NAMALWA (cell line): ENCODE measurements around the gene CDKN2D.
"Not testable (repeated sequence)": the region's sequence is repeated elsewhere in the genome, so short reads cannot be mapped to it uniquely, and the experiment has no call there.

Experiments used
- DNase-seq: peaks from one replicate; pipeline ENCODE4 v3.0.0-alpha.2; 2015; ENCODE audit warnings: low spot score

Gene CDKN2D

DNA sequence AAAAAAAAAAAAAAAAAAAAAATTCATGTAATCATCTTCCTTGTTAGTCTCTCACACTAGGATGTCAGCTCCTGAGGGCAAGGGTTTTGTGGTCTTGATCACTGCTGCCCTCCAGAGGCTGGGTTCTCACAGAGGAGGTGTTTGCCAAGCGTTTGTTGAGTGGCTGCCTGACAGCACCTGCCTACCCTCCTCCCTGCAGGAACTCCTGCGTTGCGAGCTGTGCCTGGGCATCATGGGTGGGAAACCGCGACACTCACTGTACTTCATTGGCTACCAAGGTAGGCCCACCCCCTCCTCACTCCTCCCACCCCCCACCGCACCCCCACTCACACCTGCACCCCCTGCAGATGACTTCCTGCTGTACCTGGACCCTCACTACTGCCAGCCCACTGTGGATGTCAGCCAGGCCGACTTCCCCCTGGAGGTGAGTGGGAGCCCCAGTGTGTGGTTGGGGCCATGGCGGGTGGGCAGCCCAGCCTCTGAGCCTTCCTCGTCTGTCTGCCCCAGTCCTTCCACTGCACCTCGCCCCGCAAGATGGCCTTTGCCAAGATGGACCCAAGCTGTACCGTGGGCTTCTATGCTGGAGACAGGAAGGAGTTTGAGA, 17.0 kb downstream of the CDKN2D start:
- peak; percentile 78 for DNase-seq

DNA sequence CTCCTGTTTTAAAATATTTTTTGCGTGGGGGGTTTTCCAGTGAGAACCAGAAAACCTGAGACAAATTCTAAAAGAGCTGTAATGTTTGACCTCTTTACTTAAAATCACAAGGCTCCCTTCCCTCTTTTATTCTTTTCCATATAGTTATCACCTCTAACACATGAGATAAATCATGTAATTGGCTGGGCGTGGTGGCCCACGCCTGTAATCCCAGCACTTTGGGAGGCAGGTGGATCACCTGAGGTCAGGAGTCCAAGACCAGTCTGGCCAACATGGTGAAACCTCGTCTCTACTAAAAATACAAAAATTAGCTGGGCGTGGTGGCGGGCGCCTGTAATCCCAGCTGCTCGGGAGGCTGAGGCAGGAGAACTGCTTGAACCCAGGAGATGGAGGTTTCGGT, 17.8 kb downstream of the CDKN2D start:
- not testable (repeated sequence) for DNase-seq

DNA sequence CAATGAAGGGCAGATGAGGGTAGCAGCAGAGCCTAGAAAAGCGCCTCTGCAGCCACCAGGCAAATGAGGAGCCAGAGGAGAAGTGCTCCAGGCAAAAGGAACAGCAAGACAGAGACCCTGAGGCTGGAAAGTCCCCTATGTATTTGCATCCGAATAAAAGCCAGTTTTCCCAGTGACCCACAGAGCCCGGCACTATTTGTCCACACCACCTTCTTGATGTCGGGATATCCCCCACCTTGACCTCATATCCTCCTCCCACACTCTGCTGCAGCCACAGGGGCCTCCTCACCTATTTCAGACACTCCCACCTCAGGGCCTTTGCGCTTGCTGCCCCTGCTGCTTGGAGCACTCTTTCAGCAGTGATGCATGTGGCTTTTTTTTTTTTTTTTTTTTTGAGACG, 18.4 kb downstream of the CDKN2D start:
- no peak for DNase-seq

DNA sequence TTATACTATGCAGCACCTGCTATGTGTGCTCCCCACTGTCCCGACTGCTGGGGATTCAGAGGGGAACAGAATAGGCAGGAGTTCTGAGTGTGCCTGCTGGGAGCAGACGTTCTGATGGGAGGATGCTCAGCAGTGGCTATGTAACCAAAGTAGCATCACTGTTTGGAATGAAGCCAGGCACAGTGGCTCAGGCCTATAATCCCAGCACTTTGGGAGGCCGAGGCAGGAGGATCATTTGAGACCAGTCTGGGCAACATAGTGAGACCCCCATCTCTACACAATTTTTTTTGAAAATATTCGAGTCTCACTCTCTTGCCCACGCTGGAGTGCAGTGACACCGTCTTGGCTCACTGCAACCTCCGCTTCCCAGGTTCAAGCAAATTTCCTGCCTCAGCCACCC, 19.0 kb downstream of the CDKN2D start:
- DNase-seq = no peak

DNA sequence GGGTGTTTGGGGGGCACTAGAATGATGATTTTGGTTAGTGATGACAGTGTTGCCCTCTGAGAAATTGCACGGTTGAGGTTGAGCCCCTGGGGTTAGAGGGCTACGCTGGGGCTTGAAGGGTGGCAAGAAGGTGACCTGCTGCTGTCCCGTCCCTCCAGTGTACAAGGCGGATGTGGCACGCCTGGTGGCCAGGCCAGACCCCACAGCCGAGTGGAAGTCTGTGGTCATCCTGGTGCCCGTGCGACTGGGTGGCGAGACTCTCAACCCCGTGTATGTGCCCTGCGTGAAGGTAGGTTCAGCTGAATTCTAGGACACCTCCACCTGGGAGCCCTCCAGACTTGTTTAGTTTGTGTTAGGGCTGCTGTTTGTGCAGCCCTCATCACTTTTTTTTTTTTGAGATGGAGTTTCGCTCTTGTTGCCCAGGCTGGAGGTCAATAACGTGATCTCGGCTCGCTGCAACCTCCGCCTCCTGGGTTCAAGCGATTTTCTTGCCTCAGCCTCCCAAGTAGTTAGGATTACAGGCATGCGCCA, 20.0 kb downstream of the CDKN2D start:
- no peak for DNase-seq

DNA sequence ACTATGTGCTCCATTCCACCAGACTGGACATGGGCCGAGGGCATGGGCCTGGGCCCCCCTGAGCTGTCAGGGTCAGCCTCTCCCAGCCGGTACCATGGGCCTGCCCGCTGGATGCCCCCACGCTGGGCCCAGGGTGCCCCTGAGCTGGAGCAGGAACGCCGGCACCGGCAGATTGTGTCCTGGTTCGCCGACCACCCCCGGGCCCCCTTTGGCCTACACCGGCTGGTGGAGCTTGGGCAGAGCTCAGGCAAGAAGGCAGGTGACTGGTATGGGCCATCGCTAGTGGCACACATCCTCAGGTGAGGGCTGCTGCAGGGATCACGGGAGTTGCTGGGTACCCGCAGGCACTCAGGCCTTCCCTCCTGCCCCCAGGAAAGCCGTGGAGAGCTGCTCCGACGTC, 22.0 kb downstream of the CDKN2D start:
- DNase-seq = no peak

DNA sequence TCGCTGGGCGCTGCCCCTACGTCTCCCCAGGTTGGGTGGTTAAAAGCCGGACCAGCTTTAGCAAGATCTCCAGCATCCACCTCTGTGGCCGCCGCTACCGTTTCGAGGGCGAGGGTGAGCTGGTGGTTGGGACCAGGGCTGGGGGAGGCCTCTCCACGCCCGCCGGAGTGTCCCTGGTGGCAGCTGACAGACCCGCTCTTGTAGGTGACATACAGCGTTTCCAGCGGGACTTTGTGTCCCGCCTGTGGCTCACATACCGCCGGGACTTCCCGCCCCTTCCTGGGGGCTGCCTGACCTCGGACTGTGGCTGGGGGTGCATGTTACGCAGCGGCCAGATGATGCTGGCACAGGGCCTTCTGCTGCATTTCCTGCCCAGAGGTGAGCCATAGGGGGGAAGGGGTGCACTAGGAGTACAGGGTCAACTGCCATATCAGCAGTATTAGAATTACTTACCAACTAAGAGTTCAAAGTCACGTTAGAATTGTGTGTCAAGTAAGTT, 24.0 kb downstream of the CDKN2D start:
- DNase-seq = no peak

DNA sequence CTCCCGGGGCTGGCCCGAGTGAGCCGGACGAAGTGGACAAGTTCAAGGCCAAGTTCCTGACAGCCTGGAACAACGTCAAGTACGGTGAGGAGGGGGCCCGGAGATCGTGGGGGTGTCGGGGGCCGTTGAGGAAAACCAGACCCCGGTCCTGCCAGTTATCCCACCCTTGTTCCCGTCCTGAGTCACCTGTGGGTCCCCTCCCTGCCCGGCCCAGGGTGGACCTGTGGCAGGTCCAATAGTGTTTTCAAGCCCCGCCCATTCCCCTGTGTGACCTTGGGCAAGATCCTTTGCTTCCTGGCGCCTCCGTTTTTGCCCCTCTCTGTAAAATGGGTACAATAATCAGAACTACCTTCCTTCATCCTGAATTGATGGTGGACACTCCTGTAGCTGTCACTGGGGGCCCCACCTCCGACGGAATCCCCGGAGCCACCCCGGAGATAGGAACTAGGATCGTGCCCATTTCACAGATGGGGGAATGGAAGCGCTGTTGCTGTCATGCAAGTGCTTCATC, 24.5 kb downstream of the CDKN2D start:
- DNase-seq = no peak

DNA sequence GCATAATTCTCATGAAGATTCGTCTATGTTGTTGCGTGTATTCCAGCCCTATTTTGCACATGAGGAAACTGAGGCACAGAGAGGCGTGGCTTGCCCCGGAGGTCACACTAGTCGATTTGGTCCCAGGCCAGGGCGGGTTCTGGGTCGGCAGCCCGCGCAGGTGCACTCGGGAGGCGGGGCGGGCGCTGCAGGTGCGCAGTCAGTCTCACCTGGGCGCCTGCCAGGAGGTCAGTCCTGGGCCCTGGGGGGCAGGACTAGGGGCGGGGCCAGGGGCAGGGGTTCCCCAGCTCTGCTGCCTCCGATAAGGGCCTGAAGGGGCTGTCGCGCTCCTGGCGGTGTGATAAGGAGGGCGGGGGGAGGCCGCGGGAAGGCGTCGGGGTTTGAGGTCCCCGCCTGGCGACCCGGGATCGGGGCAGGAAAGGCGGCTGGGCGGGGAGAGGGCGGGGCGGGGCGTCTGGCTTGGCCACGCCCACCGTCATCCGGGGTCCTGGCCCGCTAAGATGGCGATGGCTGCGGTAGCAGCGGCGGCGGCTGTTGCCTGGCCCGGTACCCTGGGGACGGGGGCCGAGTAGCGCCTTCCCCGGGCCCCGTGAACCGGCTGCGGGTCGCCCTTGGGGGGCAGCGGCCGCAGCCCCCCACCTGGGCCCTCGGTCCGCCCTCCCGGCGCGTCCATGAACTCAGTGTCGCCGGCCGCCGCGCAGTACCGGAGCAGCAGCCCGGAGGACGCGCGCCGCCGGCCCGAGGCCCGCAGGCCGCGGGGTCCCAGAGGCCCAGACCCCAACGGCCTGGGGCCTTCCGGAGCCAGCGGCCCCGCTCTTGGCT, 25.1 kb downstream of the CDKN2D start, which contains the start of gene ATG4D:
ATG4D (plus strand) TSS at position 485 of the 822 bp plus-strand sequence; CDS start at position 672, 187 bp downstream.
- DNase-seq = peak; percentile 87

DNA sequence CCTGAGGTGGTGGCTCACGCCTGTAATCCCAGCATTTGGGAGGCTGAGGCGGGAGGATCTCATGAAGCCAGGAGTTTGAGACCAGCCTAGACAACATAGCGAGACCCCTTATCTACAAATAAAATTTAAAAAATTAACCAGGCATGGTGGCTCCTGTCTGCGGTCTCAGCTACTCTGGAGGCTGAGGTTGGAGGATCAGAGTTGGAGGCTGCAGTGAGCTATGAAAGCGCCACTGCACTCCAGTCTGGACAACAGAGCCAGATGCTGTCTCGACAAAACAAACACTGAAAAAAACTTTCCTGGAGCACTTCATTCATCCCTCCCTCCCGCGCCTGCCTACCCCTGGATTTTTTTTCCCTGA, 25.7 kb downstream of the CDKN2D start:
- no peak for DNase-seq

DNA sequence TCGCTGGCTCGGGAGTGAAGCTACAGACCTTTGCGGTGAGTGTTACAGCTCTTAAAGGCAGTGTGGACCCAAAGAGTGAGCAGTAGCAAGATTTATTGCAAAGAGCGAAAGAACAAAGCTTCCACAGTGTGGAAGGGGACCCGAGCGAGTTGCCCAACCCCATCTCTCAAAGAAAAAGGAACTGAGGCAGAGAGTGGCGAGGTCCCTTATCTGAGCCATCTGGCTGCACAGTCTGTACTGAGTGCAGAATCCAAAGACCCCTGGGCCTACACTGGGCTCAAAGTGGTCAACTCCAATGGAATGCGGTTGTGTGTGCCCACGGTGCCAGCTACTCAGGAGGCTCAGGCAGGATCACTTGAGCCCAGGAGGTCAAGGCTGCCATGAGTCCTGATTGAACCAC, 29.8 kb downstream of the CDKN2D start:
- not testable (repeated sequence) for DNase-seq

DNA sequence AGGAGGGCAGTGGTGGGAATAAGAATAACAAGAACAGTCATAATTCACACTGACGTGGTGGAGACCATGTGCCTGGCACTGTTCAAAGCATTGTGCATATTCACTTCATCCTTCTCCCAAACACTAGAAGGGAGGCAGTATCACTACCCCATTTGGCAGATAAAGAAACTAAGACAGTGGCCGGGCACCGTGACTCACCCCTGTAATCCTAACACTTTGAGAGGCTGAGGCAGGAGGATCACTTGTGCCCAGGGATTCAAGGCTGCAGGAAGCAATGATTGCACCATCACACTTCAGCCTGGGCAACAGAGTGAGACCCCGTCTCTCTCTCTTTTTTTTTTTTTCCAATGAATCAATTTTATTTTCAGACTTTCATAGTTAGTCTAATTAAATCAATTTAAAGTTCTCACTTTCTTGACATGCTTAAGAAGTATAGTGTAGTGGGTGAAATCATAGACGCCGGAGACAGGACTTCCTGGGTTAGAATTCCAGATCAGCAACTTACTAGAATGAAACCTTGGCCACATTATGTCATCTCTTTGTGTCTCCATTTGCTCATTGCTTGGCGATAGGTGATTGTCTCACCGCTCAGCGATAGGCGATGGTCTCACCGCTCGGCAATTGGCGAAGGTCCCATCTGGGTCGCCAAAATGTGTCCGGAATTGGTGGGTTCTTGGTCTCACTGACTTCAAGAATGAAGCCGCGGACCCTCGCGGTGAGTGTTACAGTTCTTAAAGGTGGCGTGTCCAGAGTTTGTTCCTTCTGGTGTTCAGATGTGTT, 30.4 kb downstream of the CDKN2D start:
- no peak for DNase-seq

DNA sequence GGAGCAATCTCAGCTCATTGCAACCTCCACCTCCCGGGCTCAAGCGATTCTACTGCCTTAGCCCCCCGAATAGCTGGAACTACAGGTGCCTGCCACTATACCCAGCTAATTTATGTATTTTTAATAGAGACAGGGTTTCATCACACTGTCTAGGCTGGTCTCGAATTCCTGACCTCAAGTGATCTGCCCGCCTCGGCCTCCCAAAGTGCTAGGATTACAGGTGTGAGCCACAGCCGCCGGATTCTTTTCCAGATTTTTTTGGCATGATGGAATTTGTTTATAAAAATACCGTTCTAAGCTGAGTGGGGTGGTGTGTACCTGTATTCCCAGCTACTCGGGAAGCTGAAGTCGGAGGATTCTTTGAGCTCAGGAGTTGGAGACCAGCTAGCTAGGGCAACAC, 31.1 kb downstream of the CDKN2D start:
- DNase-seq = no peak

DNA sequence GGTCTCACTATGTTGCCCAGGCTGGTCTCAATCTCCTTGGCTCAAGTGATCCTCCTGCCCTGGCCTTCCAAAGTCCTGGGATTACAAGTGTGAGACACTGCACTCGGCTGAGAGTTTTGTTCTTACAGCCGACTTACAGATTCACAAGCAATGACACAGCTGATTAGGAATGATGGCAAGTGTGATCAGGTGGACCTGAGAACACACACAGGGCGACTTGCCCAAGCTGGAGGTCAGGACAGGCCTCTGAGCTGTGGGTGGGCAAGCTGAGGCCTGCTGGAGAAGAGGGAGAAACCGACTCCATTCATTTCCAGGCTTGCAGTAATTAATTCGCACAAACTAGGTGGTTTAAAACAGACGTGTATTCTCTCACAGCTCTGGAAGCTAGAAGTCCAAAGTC, 33.2 kb downstream of the CDKN2D start:
- no peak for DNase-seq

DNA sequence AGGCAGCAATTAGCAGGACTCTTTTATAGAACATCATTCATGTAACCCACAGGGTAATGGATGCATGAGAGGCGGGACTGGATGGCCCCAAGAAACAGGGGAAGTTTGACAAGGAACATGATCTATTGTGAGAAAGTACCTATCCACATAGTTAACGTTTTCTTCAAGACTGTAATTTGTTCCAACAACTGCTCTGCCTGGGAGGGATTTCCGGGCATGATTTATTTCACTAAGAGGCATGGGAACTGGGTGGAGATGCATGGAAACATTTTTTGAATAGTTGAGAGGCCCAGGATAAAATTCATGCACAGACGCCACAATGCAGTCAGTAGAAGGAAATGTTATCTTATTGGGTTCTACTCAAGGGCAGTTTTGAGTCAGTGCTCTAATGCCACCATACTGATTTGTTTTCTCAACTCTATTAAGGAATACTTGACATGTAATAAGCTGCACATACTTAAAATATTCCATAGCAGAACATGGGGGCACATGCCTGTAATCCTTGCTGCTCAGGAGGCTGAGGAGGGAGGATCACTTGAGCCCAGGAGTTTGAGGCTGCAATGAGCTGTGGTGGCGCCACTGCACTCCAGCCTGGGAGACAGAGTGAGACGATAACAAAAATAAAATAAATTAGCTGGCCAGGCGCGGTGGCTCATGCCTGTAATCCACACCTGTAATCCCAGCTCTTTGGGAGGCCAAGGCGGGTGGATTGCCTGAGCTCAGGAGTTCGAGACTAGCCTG, 35.0 kb downstream of the CDKN2D start:
- DNase-seq = no peak

DNA sequence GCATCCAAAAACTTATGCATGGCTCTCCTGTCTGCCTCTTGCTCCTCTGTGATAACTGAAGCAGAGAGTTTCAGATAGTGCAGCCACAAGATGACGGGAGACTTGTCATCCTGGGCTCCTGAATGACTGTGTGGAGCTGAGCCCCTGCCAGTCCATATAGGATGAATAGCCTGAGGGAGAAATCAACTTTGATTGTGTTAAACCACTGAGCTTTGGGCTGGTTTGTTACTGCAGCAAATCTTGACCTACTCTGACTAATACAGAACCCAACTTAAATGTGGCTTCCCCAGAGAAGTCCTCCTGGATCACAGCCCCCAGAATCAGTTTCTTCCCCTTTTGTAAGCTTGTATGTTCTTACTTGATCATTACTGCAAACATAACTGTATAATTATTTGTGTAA, 36.3 kb downstream of the CDKN2D start:
- DNase-seq = no peak

DNA sequence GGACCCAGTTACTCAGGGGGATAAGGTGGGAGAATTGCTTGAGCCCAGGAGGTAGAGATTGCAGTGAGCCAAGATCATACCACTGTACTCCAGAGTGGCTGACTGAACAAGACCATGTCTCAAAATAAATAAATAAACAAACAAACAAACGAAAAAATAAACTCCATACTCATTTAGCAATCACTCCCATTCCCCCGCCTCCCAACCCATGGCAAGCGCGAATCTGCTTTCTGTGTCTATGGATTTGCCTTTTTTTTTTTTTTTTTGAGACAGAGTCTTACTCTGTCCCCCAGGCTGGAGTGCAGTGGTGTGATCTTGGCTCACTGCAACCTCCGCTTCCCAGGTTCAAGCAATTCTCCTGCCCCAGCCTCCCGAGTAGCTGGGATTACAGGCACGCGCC, 41.9 kb downstream of the CDKN2D start:
- not testable (repeated sequence) for DNase-seq

DNA sequence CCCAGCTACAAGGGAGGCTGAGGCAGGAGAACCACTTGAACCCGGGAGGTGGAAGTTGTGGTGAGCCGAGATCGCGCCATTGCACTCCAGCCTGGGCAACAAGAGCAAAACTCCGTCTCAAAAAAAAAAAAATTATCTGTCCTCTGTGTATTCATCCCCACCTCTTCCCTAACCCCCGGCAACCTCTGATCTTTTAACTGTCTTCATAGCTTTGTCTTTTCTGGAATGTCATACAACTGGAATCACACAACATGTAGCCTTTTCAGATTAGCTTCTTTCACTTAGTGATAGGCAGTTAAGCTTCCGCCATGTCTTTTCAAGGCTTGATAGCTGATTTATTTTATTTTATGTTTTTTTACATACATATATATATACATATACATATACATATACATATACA, 43.1 kb downstream of the CDKN2D start:
- no peak for DNase-seq

DNA sequence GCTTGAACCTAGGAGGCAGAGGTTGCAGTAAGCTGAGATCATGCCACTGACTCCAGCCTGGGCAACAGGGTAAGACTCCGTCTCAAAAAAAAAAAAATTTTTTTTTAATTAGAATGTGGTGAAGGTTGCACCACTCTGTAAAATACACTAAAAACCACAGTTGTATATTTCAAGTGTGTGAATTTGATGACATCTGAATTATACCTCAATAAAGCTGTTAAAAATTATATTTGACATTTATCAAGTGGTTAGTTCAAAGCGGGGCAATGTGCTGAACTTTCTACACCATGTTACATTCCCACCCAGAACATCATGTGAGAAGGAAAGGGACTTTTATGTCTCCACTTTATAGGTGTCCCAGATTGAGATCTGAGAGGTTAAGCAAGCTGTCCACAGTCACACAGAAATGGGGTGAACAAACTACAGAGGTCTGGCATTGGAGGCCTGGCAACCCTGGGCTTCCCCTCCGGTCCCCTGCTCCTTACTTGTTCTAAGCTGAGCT, 45.6 kb downstream of the CDKN2D start:
- DNase-seq = no peak

DNA sequence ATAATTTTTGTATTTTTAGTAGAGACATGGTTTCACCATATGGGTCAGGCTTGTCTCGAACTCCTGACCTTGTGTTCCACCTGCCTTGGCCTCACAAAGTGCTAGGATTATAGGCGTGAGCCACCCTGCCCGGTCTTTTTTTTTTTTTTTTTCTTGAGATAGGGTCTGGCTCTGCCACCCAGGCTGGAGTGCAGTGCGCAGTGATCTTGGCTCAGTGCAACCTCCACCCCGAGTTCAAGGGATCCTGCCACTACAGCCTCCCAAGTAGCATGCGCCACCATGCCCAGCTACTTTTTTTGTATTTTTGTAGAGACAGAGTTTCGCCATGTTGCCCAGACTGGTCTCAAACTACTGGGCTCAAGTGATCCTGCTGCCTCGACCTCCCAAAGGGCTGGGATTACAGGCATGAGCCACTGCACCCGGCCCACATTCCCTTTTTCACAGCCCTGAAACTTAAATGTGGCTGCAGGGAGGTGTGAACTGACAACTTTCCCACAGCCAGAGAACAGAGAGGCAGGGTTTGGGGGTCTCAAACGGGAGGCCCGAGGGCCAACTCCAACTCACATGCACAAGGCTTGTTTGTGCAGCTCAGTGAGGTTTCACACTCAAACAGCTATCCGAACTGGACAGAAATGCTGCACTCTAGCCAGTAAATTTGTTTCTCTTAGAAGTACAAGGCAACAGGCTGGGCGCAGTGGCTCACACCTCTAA, 47.2 kb downstream of the CDKN2D start:
- DNase-seq = no peak
